Measurements from ENCODE around the gene PHF11.

GRCh38 chr13:49545661-49546060, 49.9 kb downstream of the PHF11 start:
- no peak for TF ChIP-seq EZH2 (IDR thresholded peaks at IDR 0.05)
- no peak for TF ChIP-seq POLR2AphosphoS5 (IDR thresholded peaks at IDR 0.05; ENCODE audit: borderline replicate concordance, low read depth, low read length)

All from SK-N-MC (cell line).